ENCODE results near the gene MGAT5.

Gene MGAT5

GRCh38 chr2:134401081-134401497, 147.2 kb downstream of the MGAT5 start:
- ChIA-PET POLR2A (no interaction called here), CTCF (no interaction called here)

GRCh38 chr2:134401789-134402188, 147.9 kb downstream of the MGAT5 start:
- no peak for TF ChIP-seq MYNN (tag by site-specific recombination; IDR thresholded peaks at IDR 0.05; ENCODE audit: borderline replicate concordance)
- TF ChIP-seq ZNF664 (tag by site-specific recombination; IDR thresholded peaks at IDR 0.05) = no peak
- TF ChIP-seq ZNF426 (tag by site-specific recombination; IDR thresholded peaks at IDR 0.05) = no peak
- TF ChIP-seq ZNF654 (tag by site-specific recombination; IDR thresholded peaks at IDR 0.05; ENCODE audit: low read depth) = no peak
- Histone ChIP-seq H3K36me3 (ENCODE audit: control insufficient read depth in 2 of 2, insufficient read depth in 1 of 2, low read length in 2 of 2) (peaks cover 0 to 11% of the 10 kb centered on the region in 2 experiments; a peak in 1 of 3 replicates), H3K27ac (ENCODE audit: extremely low read depth, low read depth, low read length) (no peak overlapping the region), H3K9me3 (ENCODE audit: control insufficient read depth, insufficient read depth, low read depth, low read length) (no peaks in the 10 kb centered on the region), H3K4me1 (ENCODE audit: control insufficient read depth, insufficient read depth, low read length) (no peaks in the 10 kb centered on the region), H3K4me3 (ENCODE audit: low read depth, low read length) (no peak overlapping the region)
- ChIA-PET POLR2A (no interaction called here), CTCF (no interaction called here)

More at GRCh38 chr2:134401081-134401497, 147.2 kb downstream of the MGAT5 start:
- Histone ChIP-seq H3K27ac (ENCODE audit: extremely low read depth, low read depth, low read length) (no peak overlapping the region), H3K4me3 (ENCODE audit: low read depth, low read length) (no peak overlapping the region), H3K9me3 (ENCODE audit: control insufficient read depth, insufficient read depth, low read depth, low read length) (no peaks in the 10 kb centered on the region), H3K4me1 (ENCODE audit: control insufficient read depth, insufficient read depth, low read length) (no peaks in the 10 kb centered on the region), H3K36me3 (ENCODE audit: control insufficient read depth in 2 of 2, insufficient read depth in 1 of 2, low read length in 2 of 2) (peaks cover 0 to 11% of the 10 kb centered on the region in 2 experiments; a peak in 1 of 3 replicates)
- TF ChIP-seq ZNF830 (tag by site-specific recombination; IDR thresholded peaks at IDR 0.05; ENCODE audit: low read depth) (no peak), SCRT1 (tag by site-specific recombination; IDR thresholded peaks at IDR 0.05; ENCODE audit: borderline replicate concordance) (no peak), ZBTB7A (tag by site-specific recombination; IDR thresholded peaks at IDR 0.05; ENCODE audit: low read depth) (no peak), ZNF324 (tag by site-specific recombination; IDR thresholded peaks at IDR 0.05) (no peak), ZFP69B (tag by site-specific recombination; IDR thresholded peaks at IDR 0.05) (no peak), ZNF221 (tag by site-specific recombination; IDR thresholded peaks at IDR 0.05; ENCODE audit: borderline replicate concordance) (no peak), KLF1 (tag by site-specific recombination; IDR thresholded peaks at IDR 0.05) (no peak), PATZ1 (tag by site-specific recombination; IDR thresholded peaks at IDR 0.05) (no peak), PRDM4 (tag by site-specific recombination; IDR thresholded peaks at IDR 0.05) (no peak), BCL11B (tag by site-specific recombination; IDR thresholded peaks at IDR 0.05; ENCODE audit: low read depth) (no peak)

- ChIA-PET CTCF (no interaction called here), POLR2A (no interaction called here)
- Histone ChIP-seq H3K4me1 (ENCODE audit: control insufficient read depth, insufficient read depth, low read length) (no peaks in the 10 kb centered on the region), H3K4me3 (ENCODE audit: low read depth, low read length) (no peak overlapping the region), H3K27ac (ENCODE audit: extremely low read depth, low read depth, low read length) (no peak overlapping the region), H3K36me3 (ENCODE audit: control insufficient read depth in 2 of 2, insufficient read depth in 1 of 2, low read length in 2 of 2) (peaks cover 0 to 13% of the 10 kb centered on the region in 2 experiments; a peak in 1 of 3 replicates), H3K9me3 (ENCODE audit: control insufficient read depth, insufficient read depth, low read depth, low read length) (no peaks in the 10 kb centered on the region)
- no peak for TF ChIP-seq ZBTB7A (tag by site-specific recombination; IDR thresholded peaks at IDR 0.05; ENCODE audit: low read depth)
- TF ChIP-seq ZFP3 (tag by site-specific recombination; IDR thresholded peaks at IDR 0.05; ENCODE audit: low read depth) = no peak
- no peak for TF ChIP-seq HOXD13 (CRISPR knock-in tag; IDR thresholded peaks at IDR 0.05; ENCODE audit: borderline replicate concordance)
- TF ChIP-seq ZNF768 (tag by site-specific recombination; IDR thresholded peaks at IDR 0.05) = no peak
- no peak for TF ChIP-seq ZNF350 (tag by site-specific recombination; IDR thresholded peaks at IDR 0.05)
- TF ChIP-seq AEBP2 (tag by site-specific recombination; IDR thresholded peaks at IDR 0.05; ENCODE audit: borderline replicate concordance) = no peak
- no peak for TF ChIP-seq ZNF785 (tag by site-specific recombination; IDR thresholded peaks at IDR 0.05)
- no peak for TF ChIP-seq ZNF146 (tag by site-specific recombination; IDR thresholded peaks at IDR 0.05)
- no peak for TF ChIP-seq ZNF433 (tag by site-specific recombination; IDR thresholded peaks at IDR 0.05; ENCODE audit: low read depth)
- no peak for TF ChIP-seq SP2 (tag by site-specific recombination; IDR thresholded peaks at IDR 0.05)
- TF ChIP-seq ZNF398 (tag by site-specific recombination; IDR thresholded peaks at IDR 0.05) = no peak
- TF ChIP-seq ZNF341 (tag by site-specific recombination; IDR thresholded peaks at IDR 0.05; ENCODE audit: low read depth) = no peak
- no peak for TF ChIP-seq ZNF623 (tag by site-specific recombination; IDR thresholded peaks at IDR 0.05)
These were observed 148.5 kb downstream of the MGAT5 start for GRCh38 chr2:134402410-134402809.
